Skeletal muscle satellite cell (primary cell): Measurements from ENCODE around the gene HMOX1.

Experiments
- H3K27me3 ChIP-seq: 2 replicates; pipeline ENCODE4 v1.7.0; 2013; ENCODE audit warnings: low read length; ENCODE audit not compliant: control insufficient read depth, insufficient read depth
- H3K36me3 ChIP-seq: 2 replicates; pipeline ENCODE4 v1.7.0; 2013; ENCODE audit warnings: mild to moderate bottlenecking, control low read depth, low read length; ENCODE audit not compliant: insufficient read depth
- H3K4me1 ChIP-seq: 2 replicates; pipeline ENCODE4 v1.7.0; 2013; ENCODE audit warnings: low read length; ENCODE audit not compliant: control insufficient read depth, insufficient read depth
- H3K4me2 ChIP-seq: 2 replicates; pipeline ENCODE4 v1.7.0; 2013; ENCODE audit warnings: mild to moderate bottlenecking, low read length
- H3K4me3 ChIP-seq: 2 replicates; pipeline ENCODE4 v1.7.0; 2013; ENCODE audit warnings: low read length
- H3K9ac ChIP-seq: 2 replicates; pipeline ENCODE4 v1.7.0; 2013; ENCODE audit warnings: mild to moderate bottlenecking, low read depth, low read length, moderate library complexity
- H3K9me3 ChIP-seq: replicated peaks from 2 replicates; pipeline ENCODE4 v1.7.0; 2013; ENCODE audit warnings: mild to moderate bottlenecking, control low read depth, low read length

Gene HMOX1

DNA sequence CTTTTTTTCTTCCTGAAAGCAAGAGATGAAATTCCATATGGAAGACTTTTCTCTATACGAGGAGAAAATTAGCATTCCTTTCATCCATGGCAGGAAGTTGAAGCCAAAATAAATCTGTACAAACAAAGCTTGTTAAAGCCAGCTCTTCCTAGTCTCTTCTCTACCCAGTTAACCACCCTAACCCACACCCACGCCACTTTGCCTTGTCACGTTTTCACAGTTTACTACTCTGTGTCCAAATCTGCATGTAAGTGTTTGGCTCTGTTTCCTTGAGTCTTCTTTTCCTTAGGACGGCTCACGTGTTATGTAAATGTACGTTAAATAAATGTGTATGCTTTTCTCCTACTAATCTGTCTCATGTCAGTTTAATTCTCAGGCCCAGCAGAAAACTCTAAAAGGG, 7.1 kb upstream of the HMOX1 start:
- Histone ChIP-seq H3K27me3 (no peaks in the 10 kb centered on the region), H3K4me1 (peaks cover 27% of the 10 kb centered on the region), H3K9me3 (no peaks in the 10 kb centered on the region), H3K4me2 (no peak overlapping the region), H3K36me3 (no peaks in the 10 kb centered on the region), H3K4me3 (no peak overlapping the region), H3K9ac (no peak overlapping the region)

GRCh38 chr22:35375031-35375430, 5.9 kb upstream of the HMOX1 start:
- Histone ChIP-seq H3K36me3 (no peaks in the 10 kb centered on the region), H3K4me3 (no peak overlapping the region), H3K9ac (no peak overlapping the region), H3K4me2 (no peak overlapping the region), H3K9me3 (no peaks in the 10 kb centered on the region), H3K4me1 (peaks cover 28% of the 10 kb centered on the region), H3K27me3 (no peaks in the 10 kb centered on the region)

DNA sequence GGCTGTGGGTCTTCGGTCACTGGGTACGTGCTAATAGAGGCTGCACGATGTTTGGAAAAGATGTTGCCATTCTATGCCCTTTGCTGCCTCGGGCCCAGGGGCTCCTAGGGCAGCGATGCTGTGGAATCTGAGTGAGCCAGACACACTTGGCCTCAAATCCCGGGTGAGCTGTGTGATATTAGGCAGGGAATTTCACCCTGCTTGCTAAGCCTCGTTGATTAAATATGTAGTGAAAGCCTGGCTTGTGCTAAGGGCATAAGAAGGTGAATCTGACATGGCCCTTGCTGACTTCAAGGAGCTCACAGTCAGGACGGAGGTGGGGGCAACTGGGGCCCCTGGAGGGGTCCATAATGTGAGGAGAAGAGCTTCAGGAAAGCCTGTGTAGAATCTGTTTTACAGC, 5.4 kb upstream of the HMOX1 start:
- H3K27me3 ChIP-seq = no peaks in the 10 kb centered on the region
- H3K4me2 ChIP-seq = no peak overlapping the region
- H3K4me1 ChIP-seq = peaks cover 33% of the 10 kb centered on the region
- no peaks in the 10 kb centered on the region for H3K9me3 ChIP-seq
- no peak overlapping the region for H3K4me3 ChIP-seq
- H3K9ac ChIP-seq = no peak overlapping the region
- no peaks in the 10 kb centered on the region for H3K36me3 ChIP-seq

GRCh38 chr22:35376728-35377472, 4.0 kb upstream of the HMOX1 start:
- peak overlapping the region; percentile 73 for H3K4me2 ChIP-seq
- H3K4me3 ChIP-seq = peak overlapping the region; percentile 56
- H3K27me3 ChIP-seq = no peaks in the 10 kb centered on the region
- no peaks in the 10 kb centered on the region for H3K9me3 ChIP-seq
- H3K9ac ChIP-seq = peak overlapping the region; percentile 74
- H3K36me3 ChIP-seq = no peaks in the 10 kb centered on the region
- peaks cover 35% of the 10 kb centered on the region for H3K4me1 ChIP-seq

- H3K4me3 ChIP-seq = no peak overlapping the region
- peaks cover 33% of the 10 kb centered on the region for H3K4me1 ChIP-seq
These were observed 3.2 kb upstream of the HMOX1 start for GRCh38 chr22:35377735-35378134.

DNA sequence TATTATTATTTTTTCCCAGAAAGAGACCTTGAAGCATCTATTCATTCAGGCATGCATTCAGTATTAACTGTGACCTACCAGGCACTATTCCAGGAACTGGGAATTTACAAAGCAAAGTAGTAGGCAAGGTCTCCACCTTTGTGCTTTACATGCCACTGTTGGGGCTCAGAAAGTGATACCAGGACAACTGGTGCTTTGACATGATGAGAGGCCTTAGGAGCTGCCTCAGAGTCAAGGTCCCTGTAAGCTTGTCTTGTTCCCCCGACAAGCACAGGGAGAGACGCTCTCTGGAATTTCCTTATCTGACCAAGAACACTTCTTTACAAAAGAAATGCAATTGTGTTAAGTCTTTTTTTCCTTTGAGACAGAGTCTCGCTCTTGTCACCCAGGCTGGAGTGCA, 2.3 kb upstream of the HMOX1 start:
- Histone ChIP-seq H3K9ac (no peak overlapping the region), H3K27me3 (no peaks in the 10 kb centered on the region), H3K9me3 (no peaks in the 10 kb centered on the region), H3K4me2 (no peak overlapping the region), H3K36me3 (peaks cover 8% of the 10 kb centered on the region), H3K4me1 (peaks cover 40% of the 10 kb centered on the region), H3K4me3 (no peak overlapping the region)

More at GRCh38 chr22:35377735-35378134, 3.2 kb upstream of the HMOX1 start:
- Histone ChIP-seq H3K27me3 (no peaks in the 10 kb centered on the region), H3K4me2 (no peak overlapping the region), H3K9ac (peak overlapping the region; percentile 65), H3K36me3 (no peaks in the 10 kb centered on the region), H3K9me3 (no peaks in the 10 kb centered on the region)

DNA sequence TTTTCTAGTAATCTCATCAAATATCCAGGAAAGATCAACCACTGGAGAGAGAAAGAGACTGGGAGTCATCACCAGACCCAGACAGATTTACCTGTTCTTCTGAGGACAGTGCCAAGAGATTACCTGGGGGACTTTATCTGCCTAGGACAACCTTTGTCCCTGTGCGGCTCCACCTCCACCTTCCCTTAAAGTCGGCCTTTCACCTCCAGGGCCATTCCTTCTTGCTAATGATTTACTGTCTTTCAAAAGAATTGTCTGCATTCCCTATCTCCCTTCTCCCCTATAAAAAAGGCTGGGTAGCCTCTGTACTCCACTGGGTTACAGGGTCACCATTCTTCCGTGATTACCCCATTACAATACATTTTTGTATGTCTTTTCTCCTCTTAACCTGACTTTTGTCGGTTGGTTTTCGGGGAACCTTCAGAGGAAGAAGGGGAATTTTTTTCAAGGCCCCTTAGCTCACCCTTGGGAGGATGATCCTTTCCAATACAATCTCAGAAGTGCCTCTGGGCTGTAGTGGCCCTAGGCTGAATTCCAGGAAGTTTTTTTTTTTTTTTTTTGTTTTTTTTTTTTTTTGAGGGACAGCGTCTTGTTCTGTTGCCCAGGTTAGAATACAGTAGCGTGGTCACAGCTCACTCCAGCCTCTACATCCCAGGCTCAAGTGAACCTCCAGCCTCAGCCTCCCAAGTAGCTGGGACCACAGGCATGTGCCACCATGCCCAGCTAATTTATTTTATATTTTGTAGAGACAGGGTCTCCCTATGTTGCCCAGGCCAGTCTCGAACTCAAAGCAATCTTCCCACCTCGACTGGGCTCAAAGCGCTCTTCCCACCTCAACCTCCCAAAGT, 1.5 kb upstream of the HMOX1 start:
- H3K9me3 ChIP-seq = no peaks in the 10 kb centered on the region
- peaks cover 15% of the 10 kb centered on the region for H3K36me3 ChIP-seq
- H3K4me2 ChIP-seq = no peak overlapping the region
- H3K9ac ChIP-seq = no peak overlapping the region
- no peaks in the 10 kb centered on the region for H3K27me3 ChIP-seq
- peaks cover 40% of the 10 kb centered on the region for H3K4me1 ChIP-seq
- no peak overlapping the region for H3K4me3 ChIP-seq

DNA sequence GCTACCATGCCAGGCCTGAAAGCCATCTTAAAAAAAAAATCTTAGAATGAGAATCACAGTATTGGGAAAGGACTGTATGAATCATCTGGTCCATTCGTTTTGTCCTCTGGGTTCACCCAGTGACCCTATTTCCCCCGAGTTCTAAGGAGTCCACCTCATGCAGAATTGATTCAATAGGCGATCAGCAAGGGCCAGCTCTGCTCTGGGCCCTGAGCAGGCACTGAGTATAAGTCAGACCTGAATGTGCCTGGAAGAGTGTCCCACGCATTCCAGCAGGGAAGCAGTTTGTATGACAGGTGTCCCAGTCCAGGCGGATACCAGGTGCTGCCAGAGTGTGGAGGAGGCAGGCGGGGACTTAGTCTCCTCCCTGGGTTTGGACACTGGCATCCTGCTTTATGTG, 883 bp upstream of the HMOX1 start:
- peak overlapping the region; percentile 90 for H3K4me2 ChIP-seq
- no peaks in the 10 kb centered on the region for H3K27me3 ChIP-seq
- no peak overlapping the region for H3K9ac ChIP-seq
- peaks cover 42% of the 10 kb centered on the region for H3K4me1 ChIP-seq
- no peaks in the 10 kb centered on the region for H3K9me3 ChIP-seq
- peaks cover 21% of the 10 kb centered on the region for H3K36me3 ChIP-seq
- no peak overlapping the region for H3K4me3 ChIP-seq

DNA sequence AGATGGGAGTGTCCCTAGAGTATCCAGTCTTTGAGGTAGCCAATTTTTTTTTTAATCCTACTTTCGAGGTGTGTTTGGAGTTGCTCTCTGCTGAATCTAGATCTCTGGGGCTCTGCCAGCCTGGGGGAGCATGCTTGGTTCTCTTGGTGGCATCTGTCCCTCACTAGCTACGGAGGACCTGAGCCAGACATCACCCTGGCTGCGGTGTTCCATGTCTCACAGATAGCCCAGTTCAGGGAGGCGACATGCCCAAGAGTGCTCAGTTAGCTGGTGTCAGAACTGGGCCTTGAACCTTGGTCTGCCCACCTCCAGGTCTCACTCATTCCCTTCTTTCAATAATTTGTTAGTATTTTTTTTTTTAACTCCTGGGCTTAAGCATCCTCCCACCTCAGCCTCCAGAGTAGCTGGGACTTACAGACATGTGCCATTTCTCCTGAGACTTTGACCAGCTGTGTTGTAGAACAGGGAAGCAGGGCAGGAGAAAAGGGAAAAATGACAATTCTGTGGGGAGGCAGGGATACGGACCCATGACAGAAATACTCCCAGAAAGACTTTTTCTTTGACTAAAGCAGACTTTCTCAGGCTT, 621 bp downstream of the HMOX1 start:
- H3K9me3 ChIP-seq = no peaks in the 10 kb centered on the region
- H3K4me3 ChIP-seq = peak overlapping the region; percentile 83
- peak overlapping the region; percentile 89 for H3K9ac ChIP-seq
- peak overlapping the region; percentile 90 for H3K4me2 ChIP-seq
- H3K27me3 ChIP-seq = no peaks in the 10 kb centered on the region
- peaks cover 33% of the 10 kb centered on the region for H3K4me1 ChIP-seq
- H3K36me3 ChIP-seq = peaks cover 30% of the 10 kb centered on the region

DNA sequence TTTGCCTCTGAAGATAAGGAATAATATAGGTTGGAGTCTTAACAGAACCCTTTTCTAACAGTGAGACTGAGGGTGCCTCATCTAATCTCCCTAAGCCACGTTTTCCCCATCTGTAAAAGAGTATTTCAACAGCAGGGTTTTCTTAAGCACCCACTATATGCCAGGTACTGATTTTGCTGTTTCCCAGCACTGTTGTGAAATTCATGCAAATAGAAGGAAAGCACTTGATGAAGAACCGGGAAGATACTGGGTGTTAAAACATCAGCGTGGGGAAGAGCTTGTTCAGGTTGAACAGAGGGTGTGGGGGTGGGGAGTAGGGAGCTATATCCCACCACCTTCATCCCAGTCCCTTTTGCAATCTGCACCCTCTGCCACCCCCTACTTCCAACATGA, 2.8 kb downstream of the HMOX1 start:
- Histone ChIP-seq H3K9me3 (no peaks in the 10 kb centered on the region), H3K4me2 (peak overlapping the region; percentile 90), H3K27me3 (no peaks in the 10 kb centered on the region), H3K4me3 (peak overlapping the region; percentile 62), H3K4me1 (peaks cover 22% of the 10 kb centered on the region), H3K9ac (no peak overlapping the region), H3K36me3 (peaks cover 43% of the 10 kb centered on the region)

- Histone ChIP-seq H3K36me3 (peaks cover 47% of the 10 kb centered on the region), H3K9ac (no peak overlapping the region), H3K27me3 (no peaks in the 10 kb centered on the region), H3K9me3 (no peaks in the 10 kb centered on the region), H3K4me1 (peaks cover 22% of the 10 kb centered on the region), H3K4me2 (peak overlapping the region; percentile 42), H3K4me3 (no peak overlapping the region)
These were observed 3.6 kb downstream of the HMOX1 start for GRCh38 chr22:35384527-35384926.
